Measurements from ENCODE around the gene UVRAG.

Gene UVRAG

GRCh38 chr11:76172583-76172982, 357.6 kb downstream of the UVRAG start:
- DNase-seq (ENCODE audit: low read depth), result no peak

- DNase-seq (ENCODE audit: low read depth), result no peak
Observed at GRCh38 chr11:76173663-76174062, 358.7 kb downstream of the UVRAG start.

- no peak for DNase-seq (ENCODE audit: low read depth)
Observed at GRCh38 chr11:76174330-76174729, 359.3 kb downstream of the UVRAG start.

DNA sequence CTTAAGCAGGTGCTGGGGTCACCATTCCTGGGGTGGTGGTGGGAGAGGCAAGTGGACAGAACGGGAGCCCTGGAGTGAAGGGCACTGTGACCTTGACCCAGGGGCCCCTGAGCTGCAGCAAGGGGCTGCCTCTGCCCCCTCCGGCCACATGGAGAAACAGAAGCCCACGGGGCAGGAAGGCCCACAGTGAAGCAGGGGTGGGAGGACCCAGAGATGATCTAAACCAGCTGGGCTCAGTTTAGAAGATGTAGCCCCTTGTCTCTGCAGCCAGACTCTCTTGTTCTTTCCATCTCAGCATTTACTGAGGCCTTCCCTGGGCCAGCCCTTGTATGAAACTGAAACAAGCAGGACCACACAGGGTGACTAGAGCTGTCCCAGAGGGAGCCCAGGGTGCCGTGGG, 360.8 kb downstream of the UVRAG start:
- no peak for DNase-seq (ENCODE audit: low read depth)

- DNase-seq (ENCODE audit: low read depth), result no peak
Observed at GRCh38 chr11:76176463-76176862, 361.5 kb downstream of the UVRAG start.

- no peak for DNase-seq (ENCODE audit: low read depth)
Observed at GRCh38 chr11:76177250-76177686, 362.3 kb downstream of the UVRAG start.

DNA sequence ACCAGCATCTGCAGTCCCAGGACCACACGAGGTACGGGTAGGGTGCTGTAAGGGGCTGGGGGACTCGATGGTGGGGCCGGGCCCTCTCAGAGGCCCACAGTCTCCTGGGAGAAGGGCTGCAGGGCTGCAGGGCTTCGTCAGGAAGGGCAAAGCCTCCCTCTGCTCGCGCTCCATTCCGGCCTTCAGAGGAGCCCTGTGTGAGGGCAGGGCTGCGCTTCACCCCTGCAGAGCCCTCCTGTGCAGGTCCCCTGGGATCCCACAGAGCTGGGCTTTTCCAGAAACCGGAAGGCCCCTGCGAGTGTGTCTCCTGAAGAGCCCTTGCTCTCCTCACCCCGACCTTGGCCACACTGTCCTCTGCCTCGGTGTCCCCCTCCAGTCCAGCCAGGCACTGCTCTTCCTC, 364.1 kb downstream of the UVRAG start:
- DNase-seq (ENCODE audit: low read depth), result no peak

GRCh38 chr11:76181371-76181770, 366.4 kb downstream of the UVRAG start:
- DNase-seq (ENCODE audit: low read depth), result no peak

DNA sequence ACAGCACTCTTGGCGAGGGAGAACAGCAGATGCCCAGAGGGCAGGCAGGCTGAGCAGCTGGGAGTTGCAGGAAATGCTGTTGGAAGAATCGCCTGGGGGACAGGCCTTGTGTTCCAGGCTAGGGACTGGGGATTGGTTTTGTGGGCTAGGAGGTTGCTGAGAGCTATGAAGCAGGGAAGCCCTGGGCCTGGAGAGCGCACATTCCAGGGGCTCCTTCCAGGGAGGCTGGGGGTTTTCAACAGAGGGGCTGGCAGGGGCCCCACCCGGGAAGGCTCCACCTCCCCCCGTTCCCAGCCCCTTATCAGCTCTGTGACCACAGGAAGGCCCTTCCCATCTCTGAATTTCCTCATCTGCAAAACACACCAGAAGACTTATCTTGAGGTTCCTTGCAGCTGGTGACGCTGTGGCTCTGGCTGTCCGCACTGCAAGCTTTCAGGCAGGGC, 369.6 kb downstream of the UVRAG start:
- no peak for DNase-seq (ENCODE audit: low read depth)

- DNase-seq (ENCODE audit: low read depth), result no peak
Observed at GRCh38 chr11:76185511-76185910, 370.5 kb downstream of the UVRAG start.

DNA sequence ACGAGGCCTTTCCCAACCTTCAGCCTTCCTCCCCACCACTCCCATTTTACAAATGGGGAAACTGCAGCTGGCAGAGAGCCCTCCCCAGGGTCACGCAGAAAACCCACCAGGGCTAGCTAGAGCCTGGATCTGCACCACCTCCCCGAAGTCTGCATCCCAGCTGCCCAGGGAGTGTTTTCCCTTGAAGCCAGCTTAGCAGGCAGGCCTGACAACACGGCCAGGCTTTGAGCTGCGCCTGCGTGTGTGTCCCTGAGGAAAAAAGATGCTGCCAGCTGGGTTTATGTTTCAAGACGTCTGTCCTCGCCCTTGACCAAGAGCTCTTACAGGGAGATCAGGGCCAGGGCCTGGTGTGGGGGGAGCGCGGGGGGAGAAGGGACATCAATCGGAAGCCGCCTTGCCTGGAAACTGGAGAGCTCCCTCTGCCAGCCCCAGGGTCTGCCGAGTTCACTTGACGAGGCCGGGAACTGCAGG, 371.0 kb downstream of the UVRAG start:
- no peak for DNase-seq (ENCODE audit: low read depth)

DNA sequence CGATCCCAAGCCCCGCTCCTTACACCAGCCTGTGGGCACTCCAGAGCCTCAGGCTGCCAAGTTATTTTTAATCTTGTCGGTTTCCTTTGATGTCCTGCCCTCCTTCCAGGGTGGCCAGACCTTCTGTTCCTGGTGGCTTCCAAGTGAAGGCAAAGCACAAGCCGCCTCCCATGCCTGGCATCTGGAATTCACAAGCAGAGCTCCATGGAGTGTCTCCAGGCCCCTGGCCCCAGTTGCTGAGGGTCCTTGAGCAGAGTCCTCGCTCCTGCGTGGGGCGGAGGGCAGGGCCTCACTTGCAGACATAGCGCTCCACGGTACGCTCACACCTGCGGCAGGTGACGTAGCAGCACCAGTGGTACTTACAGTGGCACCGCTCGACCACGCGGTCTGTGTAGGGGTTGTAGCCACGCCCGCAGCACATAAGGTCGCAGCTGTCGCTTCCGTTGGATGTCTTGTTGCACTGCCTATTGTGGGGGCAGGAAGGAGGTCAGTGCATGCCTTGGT, 371.8 kb downstream of the UVRAG start:
- DNase-seq (ENCODE audit: low read depth), result no peak

DNA sequence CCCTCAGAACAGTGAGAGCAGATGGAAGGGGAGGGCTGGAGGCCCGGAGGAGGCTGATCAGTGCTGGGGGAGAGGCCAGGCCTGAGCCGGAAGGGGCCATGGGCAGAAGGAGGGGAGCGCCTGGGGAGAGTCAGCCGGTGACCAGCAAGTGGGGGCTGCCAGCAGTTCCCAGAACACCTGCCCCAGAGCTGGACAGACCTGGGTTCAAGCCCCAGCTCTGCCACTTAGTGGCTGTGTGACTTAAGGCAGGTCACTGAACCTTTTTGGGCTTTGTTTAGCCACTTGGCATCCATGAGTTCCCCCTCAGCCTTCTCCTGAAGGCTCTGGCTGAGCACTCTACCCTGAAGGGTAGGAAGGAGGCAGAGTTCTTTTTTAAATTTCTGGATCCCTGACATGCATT, 373.9 kb downstream of the UVRAG start:
- DNase-seq (ENCODE audit: low read depth), result no peak

DNA sequence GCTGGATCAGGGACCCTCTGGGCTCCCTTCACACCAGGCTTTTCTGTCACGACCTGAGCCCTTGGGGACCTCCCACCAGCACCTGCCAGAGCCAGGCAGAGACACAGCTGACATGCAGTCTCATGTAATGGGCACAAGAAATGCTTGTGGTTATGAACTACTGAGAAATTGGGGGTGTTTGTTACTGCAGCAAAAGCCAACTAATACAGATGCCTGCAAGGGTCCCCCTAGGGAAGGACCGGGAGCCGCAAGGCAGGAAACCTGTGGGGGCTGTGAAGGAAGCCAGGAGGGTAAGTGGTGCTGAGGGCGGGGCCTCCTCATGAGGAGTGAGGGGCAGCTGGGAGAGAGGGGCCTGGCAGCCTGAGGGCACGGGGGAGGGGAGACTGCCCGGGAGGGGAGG, 374.7 kb downstream of the UVRAG start:
- DNase-seq (ENCODE audit: low read depth), result no peak

DNA sequence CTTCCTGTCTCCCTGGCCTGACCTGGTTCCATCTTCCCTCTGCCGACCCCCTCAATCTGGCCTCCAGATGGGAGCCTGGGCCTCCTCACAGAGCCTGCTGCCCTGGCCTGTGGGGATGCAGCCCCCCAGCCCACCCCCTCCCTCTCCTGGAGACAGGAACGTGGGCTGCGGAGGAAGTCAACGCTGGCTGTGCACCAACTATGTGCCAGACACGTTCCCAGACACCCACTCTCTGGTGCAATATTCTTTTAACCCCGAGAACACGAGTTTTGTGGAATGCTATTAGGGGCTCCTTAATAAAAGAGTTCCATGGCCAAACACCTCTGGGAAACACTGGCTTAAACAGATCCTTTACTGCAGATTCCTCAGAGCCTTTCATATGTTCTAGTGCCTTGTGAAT, 375.4 kb downstream of the UVRAG start:
- no peak for DNase-seq (ENCODE audit: low read depth)

Measured in non-pigmented ciliary epithelial cell (primary cell).